Measurements from ENCODE around the gene TECPR2. TPM values are rescaled to one million over a fixed set of nuclear protein-coding genes. Genes with fewer than 3 reads are reported as not detected.
"Not testable (repeated sequence)": the region's sequence is repeated elsewhere in the genome, so short reads cannot be mapped to it uniquely, and the experiment has no call there.

TECPR2 gene
- total RNA-seq, 1 experiment from 2014 or later, result 5.8 TPM

DNA sequence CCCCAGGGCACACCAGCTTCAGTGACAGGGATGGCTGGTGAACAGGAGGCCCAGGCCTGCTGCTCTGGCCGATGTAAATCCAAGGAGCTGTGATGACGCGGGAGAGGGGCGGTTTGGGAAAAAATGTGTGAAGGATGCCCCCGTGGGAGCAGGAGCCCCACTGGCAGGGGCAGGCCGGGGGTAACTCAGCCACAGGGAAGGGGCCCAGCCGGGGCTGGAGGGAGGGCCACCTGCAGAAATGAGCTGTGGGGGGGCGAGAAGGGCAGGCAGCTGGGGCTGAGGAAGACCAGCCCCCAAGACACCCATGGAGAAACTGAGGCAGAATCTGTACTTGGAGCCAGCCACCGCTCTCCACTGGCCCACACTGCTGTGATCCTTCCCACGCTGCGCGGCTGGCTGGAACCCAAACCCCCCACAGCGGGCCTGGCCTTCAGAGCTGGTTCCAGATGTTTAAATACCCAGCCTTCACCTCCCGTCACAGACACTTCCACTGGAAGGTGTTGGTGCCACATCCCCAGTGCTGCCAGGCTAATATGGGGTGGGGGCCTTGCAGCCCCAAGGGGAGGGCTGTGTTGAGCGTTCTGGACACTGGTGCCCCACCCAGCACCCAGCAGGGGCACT, 175.3 kb downstream of the TECPR2 start:
- DNase-seq (ENCODE audit: low spot score), result no peak
- in situ Hi-C loops (cut with HindIII; ENCODE audit: low sequenced_read_pairs), result no loop called here

- no peak for DNase-seq (ENCODE audit: low spot score)
- in situ Hi-C loops (cut with HindIII; ENCODE audit: low sequenced_read_pairs), result no loop called here
Observed at GRCh38 chr14:102538602-102539543, 176.1 kb downstream of the TECPR2 start.

DNA sequence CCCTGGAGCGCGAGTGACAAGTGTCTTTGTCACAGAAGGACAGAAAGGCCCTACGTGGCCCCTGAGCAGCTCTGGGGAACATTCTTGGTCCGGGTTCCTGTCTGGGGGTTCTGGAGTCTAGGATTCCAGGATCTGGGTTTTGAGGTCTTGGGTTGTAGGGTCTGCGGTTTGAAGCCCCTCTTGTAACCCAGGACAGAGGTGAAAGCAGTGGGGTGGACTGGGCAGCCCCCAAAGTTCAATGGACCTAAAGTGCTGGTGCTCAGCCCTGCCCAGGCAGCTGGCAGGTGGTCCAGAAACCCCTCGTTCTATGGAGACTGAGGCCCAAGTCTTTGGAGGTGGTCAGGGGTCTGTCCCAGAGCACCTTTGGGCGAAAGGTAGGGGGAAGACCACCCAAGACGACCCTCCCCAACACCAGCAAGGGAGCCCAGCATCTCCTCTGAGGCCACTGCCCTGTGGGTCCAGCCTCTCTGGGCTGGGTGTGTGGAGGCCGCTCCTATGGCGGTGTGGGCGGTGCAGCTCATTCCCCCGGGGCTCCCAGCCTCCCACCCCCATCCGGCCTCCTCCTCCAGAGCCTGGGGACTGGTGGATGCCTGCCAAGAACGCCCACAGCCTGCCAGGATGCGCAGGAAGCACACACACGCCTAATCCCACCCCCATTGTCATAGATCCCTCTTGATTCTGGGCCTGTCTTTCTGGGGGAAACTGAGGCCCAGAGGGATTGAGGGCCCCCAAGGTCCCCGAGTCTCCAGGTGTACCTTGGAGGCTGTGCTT, 177.0 kb downstream of the TECPR2 start:
- in situ Hi-C loops (cut with HindIII; ENCODE audit: low sequenced_read_pairs), result no loop called here
- DNase-seq (ENCODE audit: low spot score), result no peak

DNA sequence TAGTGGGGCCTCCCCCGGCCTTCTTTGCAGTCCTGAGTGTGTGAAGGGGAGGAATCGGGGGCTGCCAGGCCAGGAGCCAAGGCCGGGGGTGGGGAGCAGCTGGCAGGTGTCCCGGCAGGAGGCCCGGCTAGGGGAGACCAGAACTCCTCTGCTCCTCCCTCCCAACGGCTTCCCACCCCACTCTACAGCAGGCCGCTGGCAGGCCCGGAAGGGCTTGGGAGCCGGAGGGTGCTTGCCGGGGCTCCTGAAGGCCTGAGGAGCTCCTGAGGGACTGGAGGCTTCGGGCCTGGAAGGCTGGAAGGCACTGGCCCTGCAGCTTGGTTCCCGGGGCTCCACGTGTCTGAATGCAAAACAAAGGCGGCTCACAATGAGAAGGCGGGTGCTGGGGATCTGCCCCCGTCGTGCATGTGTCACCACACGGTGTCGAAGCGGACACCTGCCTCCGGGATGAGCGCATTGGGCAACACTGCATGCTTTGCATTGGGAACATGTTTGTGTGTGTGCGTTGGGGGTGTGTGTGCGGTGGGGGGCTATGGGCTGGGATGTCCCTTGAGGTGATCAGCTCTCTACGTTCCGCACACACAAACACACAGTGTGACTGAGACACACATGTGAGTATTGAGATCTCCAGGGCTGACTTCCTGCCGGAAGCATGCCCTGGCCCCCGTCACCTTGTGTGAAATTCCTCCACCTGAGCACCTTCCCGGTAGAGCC, 177.7 kb downstream of the TECPR2 start:
- DNase-seq (ENCODE audit: low spot score), result no peak
- in situ Hi-C loops (cut with HindIII; ENCODE audit: low sequenced_read_pairs), result no loop called here

- in situ Hi-C loops (cut with HindIII; ENCODE audit: low sequenced_read_pairs), result not testable (repeated sequence)
Observed at GRCh38 chr14:102541029-102541491, 178.3 kb downstream of the TECPR2 start.

GRCh38 chr14:102541771-102542170, 179.0 kb downstream of the TECPR2 start:
- in situ Hi-C loops (cut with HindIII; ENCODE audit: low sequenced_read_pairs), result no loop called here

More at GRCh38 chr14:102541029-102541491, 178.3 kb downstream of the TECPR2 start:
- not testable (repeated sequence) for DNase-seq (ENCODE audit: low spot score)

GRCh38 chr14:102544046-102544746, 181.5 kb downstream of the TECPR2 start:
- in situ Hi-C loops (cut with HindIII; ENCODE audit: low sequenced_read_pairs), result no loop called here
- no peak for DNase-seq (ENCODE audit: low spot score)

More at GRCh38 chr14:102541771-102542170, 179.0 kb downstream of the TECPR2 start:
- no peak for DNase-seq (ENCODE audit: low spot score)

- in situ Hi-C loops (cut with HindIII; ENCODE audit: low sequenced_read_pairs), result no loop called here
- no peak for DNase-seq (ENCODE audit: low spot score)
Observed at GRCh38 chr14:102544747-102545460, 182.2 kb downstream of the TECPR2 start.

GRCh38 chr14:102545461-102546265, 182.9 kb downstream of the TECPR2 start:
- peak; percentile 13 for DNase-seq (ENCODE audit: low spot score)
- in situ Hi-C loops (cut with HindIII; ENCODE audit: low sequenced_read_pairs), result no loop called here

DNA sequence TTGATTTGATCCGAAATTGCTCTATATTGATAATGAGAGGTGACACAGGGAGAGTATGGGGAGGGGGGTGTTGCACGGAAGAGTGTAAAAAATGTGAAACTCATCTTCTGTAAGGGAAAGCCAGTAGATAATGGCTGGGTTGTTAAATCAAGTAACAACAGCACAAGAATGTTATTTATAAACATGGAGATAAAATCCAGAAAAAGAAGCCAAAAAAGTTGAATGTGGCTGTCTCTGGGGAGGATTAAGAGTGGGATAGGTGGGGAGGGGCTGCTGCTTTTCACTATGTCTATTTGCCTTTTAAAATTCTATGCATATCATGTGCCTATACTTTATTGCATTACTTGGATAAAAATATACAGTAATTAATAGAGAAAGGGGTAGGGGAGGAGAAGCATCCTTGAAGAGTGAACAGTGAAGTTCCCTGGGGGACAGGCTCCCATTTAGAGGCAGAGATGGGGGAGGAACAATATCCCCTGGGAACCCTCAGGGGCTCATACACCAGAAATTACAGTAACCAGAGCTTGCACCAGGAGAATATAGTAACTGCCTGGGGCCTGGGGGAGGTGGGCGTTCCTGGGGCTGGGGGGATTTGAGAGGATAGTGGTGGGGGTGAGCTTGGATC, 186.0 kb downstream of the TECPR2 start:
- in situ Hi-C loops (cut with HindIII; ENCODE audit: low sequenced_read_pairs), result no loop called here
- no peak for DNase-seq (ENCODE audit: low spot score)

DNA sequence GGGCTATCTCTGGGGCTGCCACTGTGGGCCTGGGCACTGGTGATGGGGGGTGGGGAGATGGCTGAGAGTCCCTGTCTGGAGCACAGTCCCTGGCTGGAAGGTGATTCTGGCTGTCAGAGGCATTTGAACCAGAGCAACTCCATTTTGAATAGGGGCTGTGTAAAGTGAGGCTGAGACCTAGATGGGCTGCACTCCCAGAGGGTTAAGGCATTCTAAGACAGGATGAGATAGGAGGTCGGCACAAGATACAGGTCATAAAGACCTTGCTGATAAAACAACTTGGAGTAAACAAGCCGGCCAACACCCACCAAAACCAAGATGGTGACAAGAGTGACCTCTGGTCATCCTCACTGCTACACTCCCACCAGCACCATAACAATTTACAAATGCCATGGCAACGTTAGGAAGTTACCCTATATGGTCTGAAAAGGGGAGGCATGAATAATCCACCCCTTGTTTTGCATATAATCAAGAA, 188.2 kb downstream of the TECPR2 start:
- DNase-seq (ENCODE audit: low spot score); in situ Hi-C loops (cut with HindIII; ENCODE audit: low sequenced_read_pairs): not testable (repeated sequence)

Other genes starting within 250 kb of the TECPR2 start
- 24.2 and 35.3 TPM in 2 replicates for gene WDR20, start 223.0 kb upstream of the TECPR2 start, total RNA-seq (2014; rRNA removed; shearing (Covaris generic))
- 11.3 and 20.6 TPM in 2 replicates for gene MOK, start 57.8 kb upstream of the TECPR2 start, total RNA-seq (2014; rRNA removed; shearing (Covaris generic))
- gene ZNF839, start 43.2 kb upstream of the TECPR2 start, total RNA-seq (2014; rRNA removed; shearing (Covaris generic)), result 13.2 and 16.4 TPM in 2 replicates
- gene CINP, start 51 bp upstream of the TECPR2 start, total RNA-seq (2014; rRNA removed; shearing (Covaris generic)), result 70.8 and 73.9 TPM in 2 replicates
- gene ANKRD9, start 146.8 kb downstream of the TECPR2 start, total RNA-seq (2014; rRNA removed; shearing (Covaris generic)), result 19.9 and 30.6 TPM in 2 replicates
- gene RCOR1, start 229.7 kb downstream of the TECPR2 start, total RNA-seq (2014; rRNA removed; shearing (Covaris generic)), result 19.0 and 29.0 TPM in 2 replicates

Measured in G401 (cell line).